GM21381 (cell line): Measurements from ENCODE around the gene CYGB.

Experiments
- ATAC-seq: cut with Tn5 transposase; IDR thresholded peaks from one replicate; pipeline ENCODE4 v1.9.1; 2021; ENCODE audit warnings: mild to moderate bottlenecking, moderate library complexity; ENCODE audit not compliant: unreplicated experiment

CYGB gene

GRCh38 chr17:76502341-76503211 is 34.9 kb downstream of the CYGB start:
- no peak for ATAC-seq

GRCh38 chr17:76501827-76502307 is 35.6 kb downstream of the CYGB start:
- no peak for ATAC-seq

- ATAC-seq, result peak; percentile 64
Observed at GRCh38 chr17:76501018-76501826, 36.3 kb downstream of the CYGB start, which contains the start of gene RHBDF2. TSS of gene RHBDF2 (minus strand) at chr17:76501423. CDS start at chr17:76481524, 19,899 bp downstream.

DNA sequence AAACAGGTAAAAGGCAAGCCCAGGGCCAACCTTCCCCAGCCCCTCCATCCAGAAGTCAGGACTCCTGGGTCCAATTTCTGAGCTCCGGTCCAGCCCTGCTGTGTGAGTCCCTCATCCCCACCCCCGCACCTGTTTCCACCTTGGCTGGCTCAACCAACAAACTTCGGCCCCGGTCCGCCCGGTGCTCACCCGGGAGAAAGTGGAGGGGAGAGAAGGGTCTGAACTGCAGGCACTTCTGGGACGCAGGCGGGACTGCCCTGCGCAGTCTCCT is 36.8 kb downstream of the CYGB start:
- no peak for ATAC-seq

GRCh38 chr17:76500074-76500746 is 37.3 kb downstream of the CYGB start:
- ATAC-seq, result no peak

GRCh38 chr17:76499267-76499667 is 38.2 kb downstream of the CYGB start:
- ATAC-seq, result no peak

- ATAC-seq, result no peak
Observed at GRCh38 chr17:76498876-76499251, 38.6 kb downstream of the CYGB start.

GRCh38 chr17:76497979-76498875 is 39.3 kb downstream of the CYGB start:
- ATAC-seq, result no peak

- no peak for ATAC-seq
Observed at GRCh38 chr17:76497699-76497978, 39.9 kb downstream of the CYGB start.

DNA sequence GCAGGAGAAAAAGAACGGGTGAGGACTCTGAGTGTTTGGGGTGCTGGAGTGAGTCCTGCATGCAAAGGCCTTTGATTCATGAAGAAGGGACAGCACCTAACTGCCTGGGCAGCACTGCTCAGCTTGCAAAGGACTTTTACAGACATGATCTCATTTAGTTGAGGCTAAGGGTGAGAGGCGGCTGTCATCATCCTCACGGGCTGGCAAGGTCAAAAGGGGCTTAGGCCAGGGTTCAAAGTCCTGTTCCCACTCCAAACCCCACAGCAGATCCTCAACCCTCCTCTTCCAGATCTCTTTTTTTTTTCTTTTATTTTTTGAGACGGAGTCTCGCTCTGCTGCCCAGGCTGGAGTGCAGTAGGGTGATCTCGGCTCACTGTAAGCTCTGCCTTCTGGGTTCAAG is 41.0 kb downstream of the CYGB start:
- ATAC-seq, result no peak

GRCh38 chr17:76495663-76496400 is 41.7 kb downstream of the CYGB start:
- ATAC-seq, result no peak

DNA sequence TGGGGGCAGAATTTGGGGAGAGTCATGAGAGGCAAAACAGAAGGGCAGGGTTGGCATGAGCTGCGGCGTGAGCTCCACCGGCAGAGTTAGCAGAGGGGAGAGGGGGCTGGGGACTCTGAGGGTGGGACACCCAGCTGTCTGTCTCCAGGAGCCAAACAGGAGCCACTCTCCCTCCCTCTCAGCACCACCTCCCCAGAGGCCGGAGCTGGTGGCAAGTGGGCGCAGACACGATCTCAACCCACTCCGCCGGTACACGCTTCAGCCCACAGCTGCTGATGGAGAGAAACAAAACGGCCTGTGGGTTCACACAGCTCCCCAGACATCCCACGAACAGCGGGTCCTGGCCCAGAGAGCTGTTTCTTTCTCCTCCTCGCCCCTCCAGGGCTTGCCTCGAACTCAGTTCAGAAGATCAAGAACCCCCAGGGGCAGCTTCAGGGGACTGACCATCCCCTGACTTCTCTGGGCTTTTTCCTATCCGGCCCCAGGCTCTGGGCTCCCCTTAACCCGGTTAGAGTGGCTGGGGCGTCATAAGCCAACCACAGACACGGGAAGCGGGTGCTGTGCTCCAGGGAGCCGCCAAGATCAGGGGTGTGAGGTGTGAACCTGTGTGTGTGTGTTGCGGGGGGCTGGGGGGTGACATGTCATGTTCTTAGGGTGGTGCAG is 43.9 kb downstream of the CYGB start:
- ATAC-seq, result no peak

- peak; percentile 38 for ATAC-seq
Observed at GRCh38 chr17:76492989-76493501, 44.5 kb downstream of the CYGB start.

GRCh38 chr17:76492123-76492988 is 45.2 kb downstream of the CYGB start:
- ATAC-seq, result peak; percentile 37

DNA sequence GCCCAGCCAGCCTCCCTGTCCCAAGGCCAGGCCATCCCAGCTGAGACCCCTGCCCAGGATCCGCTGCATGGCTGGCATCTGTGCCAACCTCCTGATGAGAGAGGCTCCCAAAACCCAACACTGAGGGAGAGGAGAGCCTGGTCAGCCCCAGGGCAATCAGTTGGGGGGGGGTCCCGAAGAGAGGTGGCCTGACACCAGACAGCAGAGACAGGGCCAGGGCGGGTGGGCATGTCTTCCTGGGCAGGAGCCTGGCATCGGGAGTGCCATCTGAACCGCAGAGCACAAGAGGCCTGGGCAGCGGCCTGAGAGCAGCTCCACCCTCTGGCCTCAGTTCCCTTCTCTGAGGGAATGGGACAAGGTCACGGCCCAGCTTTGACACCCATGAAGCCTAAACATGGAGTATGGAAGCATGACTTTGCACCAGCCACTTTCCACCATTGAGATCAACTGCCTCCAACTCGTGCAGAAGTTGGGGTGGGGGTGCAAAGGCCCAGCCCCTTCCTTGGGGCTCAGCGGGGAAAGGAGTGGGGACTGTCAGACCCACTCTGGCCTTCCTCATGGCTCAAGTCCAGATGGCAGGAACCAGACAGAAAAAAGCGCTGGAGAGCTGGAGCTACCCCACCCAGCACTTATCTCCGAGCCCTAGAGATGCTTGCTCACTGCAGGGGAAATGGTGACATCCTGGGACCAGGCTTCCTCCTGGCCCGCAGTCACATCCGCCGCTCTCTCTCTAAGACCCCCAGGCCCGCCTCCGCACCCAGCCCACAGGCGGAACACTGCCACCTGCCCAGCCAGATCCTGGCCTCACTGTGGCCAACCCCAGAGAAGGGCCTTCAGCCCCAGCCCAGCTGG is 46.0 kb downstream of the CYGB start:
- peak; percentile 2 for ATAC-seq

DNA sequence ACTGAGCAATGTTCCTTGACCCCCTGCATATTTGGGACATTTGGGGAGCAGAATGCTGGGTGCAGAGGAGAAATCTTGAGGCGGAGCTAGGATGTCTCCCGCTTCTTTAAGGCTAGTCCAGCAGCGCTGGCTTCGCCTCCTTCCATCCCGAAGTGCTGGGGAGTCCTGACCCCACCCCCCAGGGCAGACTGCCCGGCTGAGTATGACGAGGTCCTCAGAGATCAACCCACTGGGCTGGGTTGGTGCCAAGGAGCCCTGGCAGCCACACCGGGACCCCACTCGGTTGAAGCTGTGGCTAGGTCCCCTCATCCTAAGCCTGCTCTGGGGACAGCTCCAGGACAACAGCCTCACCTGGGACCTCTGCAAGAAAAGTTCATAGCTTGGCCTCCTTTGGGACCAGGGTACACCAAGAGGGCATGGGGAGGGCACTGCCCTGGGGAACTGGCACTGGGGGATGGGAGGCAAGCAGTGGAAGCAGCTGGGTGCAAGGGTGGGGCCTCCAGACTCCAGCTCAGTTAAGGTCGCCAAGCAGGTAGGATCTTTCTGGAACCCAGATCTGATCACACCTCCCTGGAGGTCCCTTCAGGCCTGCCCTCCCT is 47.3 kb downstream of the CYGB start:
- no peak for ATAC-seq
